GM12873 (cell line): ENCODE measurements around the gene FEM1C.

Experiments
- CTCF ChIP-seq: IDR thresholded peaks from 2 replicates; pipeline ENCODE4 v1.5.1; 2012; ENCODE audit warnings: low read depth, mild to moderate bottlenecking, moderate library complexity, low read length, control low read depth; ENCODE audit not compliant: insufficient read depth; ENCODE audit errors: missing control alignments

The FEM1C gene

GRCh38 chr5:115545351-115545882 lies 842 bp upstream of the FEM1C start:
- TF ChIP-seq CTCF, result no peak

DNA sequence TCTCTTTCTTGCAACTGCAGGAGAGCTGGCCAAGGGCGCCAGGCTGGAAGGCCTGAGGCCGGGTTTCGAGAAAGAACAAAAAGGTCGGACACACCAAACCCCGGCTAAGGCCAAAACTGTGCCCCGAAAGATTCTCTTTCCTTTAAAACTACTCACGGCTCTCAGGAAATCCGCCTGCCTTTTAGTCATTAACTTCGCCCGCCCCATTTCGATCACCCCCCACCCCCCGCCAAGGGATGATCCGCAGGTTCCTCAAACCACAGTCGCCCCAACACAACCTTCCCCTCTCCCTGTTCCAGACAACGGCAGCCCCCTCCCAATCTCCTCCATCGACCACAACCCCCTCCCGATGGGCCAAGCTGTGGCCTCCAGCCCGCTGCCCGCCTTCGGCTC lies 536 bp downstream of the FEM1C start:
- TF ChIP-seq CTCF, result no peak

DNA sequence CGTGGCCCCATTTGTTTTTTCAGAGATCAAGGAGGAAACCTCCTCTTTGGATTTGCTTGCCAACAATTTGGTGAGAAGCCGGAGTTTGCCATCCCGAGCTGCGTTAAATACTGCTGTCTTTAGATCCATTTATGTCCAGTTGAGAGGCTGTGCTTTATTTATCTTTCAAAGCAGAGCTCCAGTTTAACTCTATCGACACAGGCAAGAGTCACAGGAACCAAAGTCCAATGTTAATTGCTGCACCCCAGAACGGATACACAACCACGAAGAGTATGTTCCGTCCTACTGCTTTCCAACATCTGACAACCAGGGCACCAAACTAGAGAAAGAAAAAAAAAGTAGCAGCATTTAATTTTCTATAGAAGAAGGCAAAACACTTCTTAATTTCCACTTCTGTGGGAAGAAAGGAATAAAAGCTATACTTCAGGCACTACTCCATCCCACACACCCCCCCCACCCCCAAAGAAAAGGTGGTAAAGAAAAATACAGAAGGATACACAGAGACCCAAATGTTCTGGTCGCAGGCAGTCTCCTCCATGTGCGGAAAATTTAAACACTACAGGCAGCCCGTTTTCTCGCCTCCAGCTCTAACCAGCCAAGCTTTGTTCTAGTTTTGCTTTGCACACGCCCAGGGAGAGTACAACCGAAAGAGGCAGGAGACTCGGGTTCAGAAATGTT lies 1.1 kb downstream of the FEM1C start:
- TF ChIP-seq CTCF, result no peak

- TF ChIP-seq CTCF, result no peak
Observed at GRCh38 chr5:115542651-115543364, 1.8 kb downstream of the FEM1C start.

- TF ChIP-seq CTCF, result no peak
Observed at GRCh38 chr5:115542086-115542485, 2.5 kb downstream of the FEM1C start.

DNA sequence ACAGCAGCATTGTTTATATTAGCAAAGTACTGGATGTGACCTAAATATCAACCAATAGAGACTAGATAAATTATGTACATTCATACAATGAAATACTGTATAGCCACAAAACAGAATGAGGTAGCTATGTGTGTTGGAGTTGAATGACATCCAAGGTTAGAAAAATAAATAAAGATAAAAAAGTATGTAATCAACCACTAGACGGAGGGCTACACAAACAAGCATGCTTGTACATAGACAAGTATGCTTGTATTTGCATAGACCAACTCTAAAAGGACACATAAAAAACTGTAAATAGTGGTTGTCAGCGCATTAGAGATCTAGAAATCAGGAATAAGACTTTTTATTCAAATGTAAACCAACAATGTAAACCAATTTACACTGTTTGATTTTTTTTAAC lies 3.0 kb downstream of the FEM1C start:
- TF ChIP-seq CTCF, result no peak

DNA sequence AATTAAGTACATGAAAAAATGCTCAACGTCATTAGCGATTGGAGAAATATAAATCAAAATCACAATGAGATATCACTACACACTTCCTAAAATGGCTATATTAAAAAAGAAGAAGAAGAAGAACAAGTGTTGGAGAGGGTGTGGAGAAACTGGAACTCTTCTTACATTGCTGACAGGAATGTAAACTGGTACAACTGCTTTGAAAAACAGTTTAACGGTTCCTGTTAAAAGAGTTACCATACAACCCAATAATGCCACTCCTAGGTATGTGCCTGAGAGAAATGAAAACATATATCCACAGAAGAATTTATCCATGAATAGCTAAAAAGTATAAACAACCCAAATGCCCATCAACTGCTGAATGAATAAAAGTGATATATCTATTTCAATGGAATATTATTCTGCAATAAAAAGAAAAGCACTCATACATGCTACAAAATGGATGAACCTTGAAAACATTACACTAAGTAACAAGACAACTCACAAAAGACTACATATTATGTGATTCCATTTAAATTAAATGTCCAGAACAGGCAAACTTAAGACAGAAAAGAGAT lies 9.0 kb downstream of the FEM1C start:
- TF ChIP-seq CTCF, result no peak
